ENCODE results near the gene TMCC1.

TMCC1 gene

GRCh38 chr3:129626744-129627349, 266.7 kb downstream of the TMCC1 start:
- H3K4me3 ChIP-seq (replicated peaks; ENCODE audit: insufficient read depth, low read length), result peak overlapping the region; percentile 60
- peak overlapping the region; percentile 77 for H3K27ac ChIP-seq (replicated peaks)
- peak; percentile 81 to 91 for DNase-seq (ENCODE audit: low read depth in 1 of 2, low spot score in 1 of 2)
- no peaks in the 10 kb centered on the region for H3K27me3 ChIP-seq (ENCODE audit: insufficient read depth, poor library complexity, severe bottlenecking)
- no peak for TF ChIP-seq SPI1 (IDR thresholded peaks at IDR 0.05; ENCODE audit: borderline replicate concordance, low read depth)
- TF ChIP-seq GABPA (IDR thresholded peaks at IDR 0.05; ENCODE audit: low read depth), result peak; percentile 88
- TF ChIP-seq REST (IDR thresholded peaks at IDR 0.05; ENCODE audit: insufficient replicate concordance, low read depth), result no peak
- no peak for TF ChIP-seq CTCF (IDR thresholded peaks at IDR 0.05; ENCODE audit: insufficient read depth, low read length)
- no peak for TF ChIP-seq POLR2AphosphoS5 (IDR thresholded peaks at IDR 0.05; ENCODE audit: low read depth)

GRCh38 chr3:129625072-129625874, 268.2 kb downstream of the TMCC1 start:
- Histone ChIP-seq H3K27ac (replicated peaks) (no peak overlapping the region), H3K4me3 (replicated peaks; ENCODE audit: insufficient read depth, low read length) (no peak overlapping the region), H3K27me3 (ENCODE audit: insufficient read depth, poor library complexity, severe bottlenecking) (peaks cover 2% of the 10 kb centered on the region)
- TF ChIP-seq CTCF (IDR thresholded peaks at IDR 0.05; ENCODE audit: insufficient read depth, low read length), result no peak
- TF ChIP-seq SPI1 (IDR thresholded peaks at IDR 0.05; ENCODE audit: borderline replicate concordance, low read depth), result no peak
- no peak for TF ChIP-seq POLR2AphosphoS5 (IDR thresholded peaks at IDR 0.05; ENCODE audit: low read depth)
- TF ChIP-seq GABPA (IDR thresholded peaks at IDR 0.05; ENCODE audit: low read depth), result no peak
- TF ChIP-seq REST (IDR thresholded peaks at IDR 0.05; ENCODE audit: insufficient replicate concordance, low read depth), result no peak
- DNase-seq (ENCODE audit: low read depth in 1 of 2, low spot score in 1 of 2), result no peak

GRCh38 chr3:129624347-129625071, 269.0 kb downstream of the TMCC1 start:
- H3K27ac ChIP-seq (replicated peaks), result peak overlapping the region; percentile 35; the same call in 1 of the 2 replicates
- peak; percentile 30; the same call in 1 of the 2 replicates for TF ChIP-seq POLR2AphosphoS5 (IDR thresholded peaks at IDR 0.05; ENCODE audit: low read depth)
- TF ChIP-seq SPI1 (IDR thresholded peaks at IDR 0.05; ENCODE audit: borderline replicate concordance, low read depth), result peak; percentile 51
- TF ChIP-seq REST (IDR thresholded peaks at IDR 0.05; ENCODE audit: insufficient replicate concordance, low read depth), result no peak
- DNase-seq (ENCODE audit: low read depth in 1 of 2, low spot score in 1 of 2), result peak in 1 of 2 experiments; percentile 66
- H3K27me3 ChIP-seq (ENCODE audit: insufficient read depth, poor library complexity, severe bottlenecking), result peaks cover 2% of the 10 kb centered on the region
- no peak overlapping the region for H3K4me3 ChIP-seq (replicated peaks; ENCODE audit: insufficient read depth, low read length)
